ENCODE data around the gene ACADVL. TPM values are rescaled to one million over a fixed set of nuclear protein-coding genes. Genes with fewer than 3 reads are reported as not detected.

The ACADVL gene
- total RNA-seq, 1 experiment from 2014 or later = 283 TPM

- Histone ChIP-seq H2BK12ac (ENCODE audit: insufficient read length, low read depth, low read length) (no peak overlapping the region), H3K27ac (ENCODE audit: insufficient read length, low read depth, low read length) (no peak overlapping the region), H3K4ac (ENCODE audit: low read depth, low read length) (no peak overlapping the region), H2BK20ac (ENCODE audit: low read depth, low read length, poor library complexity, severe bottlenecking) (no peak overlapping the region), H4K91ac (ENCODE audit: insufficient read length, low read depth, low read length) (no peak overlapping the region), H3K79me2 (ENCODE audit: insufficient read depth, low read length) (peaks cover 15% of the 10 kb centered on the region; the same call in 1 of the 2 replicates), H3K56ac (ENCODE audit: insufficient read length, low read depth, low read length) (no peak overlapping the region), H2BK15ac (ENCODE audit: low read depth, low read length) (no peak overlapping the region), H3K79me1 (ENCODE audit: insufficient read depth, low read depth, low read length, poor library complexity, severe bottlenecking) (peaks cover 13% of the 10 kb centered on the region), H3T11ph (ENCODE audit: low read length) (no peak overlapping the region), H4K8ac (replicated peaks; ENCODE audit: insufficient read length, low read depth, low read length) (no peak overlapping the region), H3K14ac (ENCODE audit: insufficient read depth, low read length) (no peak overlapping the region), H3K18ac (ENCODE audit: insufficient read length, low read depth, low read length) (no peak overlapping the region), H2BK120ac (ENCODE audit: low read depth, low read length, poor library complexity, severe bottlenecking) (no peak overlapping the region), H3K9me3 (ENCODE audit: control insufficient read depth, low read depth, low read length) (no peaks in the 10 kb centered on the region), H3K23me2 (ENCODE audit: insufficient read length, low read depth, low read length, poor library complexity, severe bottlenecking) (peaks cover 7% of the 10 kb centered on the region), H4K5ac (ENCODE audit: insufficient read length, low read depth, low read length) (no peak overlapping the region), H2BK5ac (ENCODE audit: insufficient read length, low read length) (no peak overlapping the region), H2AFZ (ENCODE audit: low read length) (no peak overlapping the region), H2AK5ac (ENCODE audit: insufficient read length, low read length) (no peak overlapping the region), H3K4me2 (ENCODE audit: insufficient read depth, insufficient read length, low read length) (peak overlapping the region; percentile 19), H3K23ac (ENCODE audit: insufficient read length, low read depth, low read length) (no peak overlapping the region), H3K4me1 (ENCODE audit: insufficient read depth, low read length) (no peaks in the 10 kb centered on the region), H3K9ac (ENCODE audit: extremely low read depth, insufficient read length, low read length) (no peak overlapping the region), H4K20me1 (ENCODE audit: control insufficient read depth, insufficient read depth, insufficient read length) (no peaks in the 10 kb centered on the region), H3K27me3 (ENCODE audit: insufficient read depth, low read length) (no peaks in the 10 kb centered on the region)
- Mint-ChIP-seq H3K4me1 (peaks cover 27 to 36% of the 10 kb centered on the region in 2 experiments), H3K9me3 (no peaks in the 10 kb centered on the region), H3K27ac (no peak overlapping the region; a peak in 1 of 7 replicates), H3K27me3 (ENCODE audit: low read depth) (no peaks in the 10 kb centered on the region; the same call in 1 of the 2 replicates), H3K4me3 (peak overlapping the region; percentile 94 to 100; a peak in 4 of 5 replicates), H3K36me3 (ENCODE audit: insufficient read depth in 1 of 3, low read depth in 3 of 3) (peaks cover 53 to 75% (median 68%) of the 10 kb centered on the region in 3 experiments; a peak in 6 of 7 replicates)
- no peak for DNase-seq
- TF ChIP-seq CTCF (conservative IDR thresholded peaks at IDR 0.05) = no peak
- WGBS (ENCODE audit: extremely low coverage, insufficient read length, low lambda C conversion rate) = no CpG with 5 or more reads among the region's 5 CpGs
Measured at GRCh38 chr17:7232114-7232513, 12.4 kb downstream of the ACADVL start.
